HCT116 (cell line): ENCODE results near the gene DMD. TPM values are rescaled to one million over a fixed set of nuclear protein-coding genes. Genes with fewer than 3 reads are reported as not detected.

ENCODE experiments used
- ATAC-seq: fragments of 200-7000 bp; cut with Tn5 transposase; 2 replicates; pipeline ENCODE4 v1.9.1; 2020; ENCODE audit warnings: mild to moderate bottlenecking, moderate library complexity
- BruUV-seq: library from RNA; stranded (reverse); fragments of 400-500 nt; replicated peaks from 2 replicates; lab custom pipeline; 2021; lab: Mats Ljungman, UMichigan
- CTCF ChIA-PET: fragments of 300-600 bp; sonication (Branson Sonifier 250); formaldehyde crosslinking; loops from one replicate; lab custom pipeline; 2021; ENCODE audit warnings: antibody characterized with exemption; lab: Charles Lee
- POLR2A ChIA-PET: fragments of 300-600, 350-600 bp; sonication (Branson Sonifier 250); formaldehyde crosslinking; loops from one replicate; lab custom pipeline; 2021; ENCODE audit warnings: antibody characterized with exemption; lab: Charles Lee
- RAD21 ChIA-PET, 2 experiments: fragments of 300-600 bp; sonication (Branson Sonifier 250); formaldehyde crosslinking; loops; one replicate each; lab custom pipeline; 2023; ENCODE audit warnings: low total read pairs in 2 of 2; ENCODE audit not compliant: uncharacterized antibody in 2 of 2, unreplicated experiment in 2 of 2, low non-redundant PET in 1 of 2; lab: Charles Lee
- DNase-seq: peaks from one replicate; pipeline ENCODE4 v3.0.0-alpha.2; 2010; ENCODE audit warnings: low read depth, low spot score
- H2AFZ ChIP-seq: fragments of 200-600 bp; shearing (Covaris generic), sonication (generic); 2 replicates; pipeline ENCODE4 v1.6.1; 2017; ENCODE audit warnings: low read depth, mixed run types, mixed read lengths, antibody characterized with exemption, low read length; ENCODE audit not compliant: poor library complexity, severe bottlenecking
- H3K27ac ChIP-seq: 2 replicates; pipeline ENCODE4 v1.5.1; 2012; ENCODE audit warnings: low read depth, low read length
- H3K27me3 ChIP-seq: fragments of 200-600 bp; sonication (generic); 2 replicates; pipeline ENCODE4 v1.6.1; 2016; ENCODE audit warnings: mixed run types, low read length, mixed read lengths; ENCODE audit not compliant: insufficient read depth
- H3K36me3 ChIP-seq, 2 experiments: fragments of 200-500 bp in 1 of 2; fragments of 200-600 bp in 1 of 2; sonication (Bioruptor generic) in 1 of 2; sonication (generic) in 1 of 2; 2 replicates each; pipeline versions ENCODE4 v1.5.1 to v1.6.1; 2014 to 2016; ENCODE audit warnings: low read length in 2 of 2, inconsistent platforms in 1 of 2, mixed read lengths in 1 of 2, mixed run types in 1 of 2; ENCODE audit not compliant: insufficient read depth in 2 of 2, control insufficient read depth in 1 of 2
- H3K4me1 ChIP-seq, 2 experiments: fragments of 200-600 bp in 1 of 2; sonication (generic) in 1 of 2; 2 replicates each; pipeline versions ENCODE4 v1.5.1 to v1.6.1; 2012 to 2017; ENCODE audit warnings: low read length in 2 of 2, inconsistent platforms in 1 of 2, mild to moderate bottlenecking in 1 of 2, mixed read lengths in 1 of 2, mixed run types in 1 of 2, moderate library complexity in 1 of 2; ENCODE audit not compliant: insufficient read depth in 2 of 2, control insufficient read depth in 1 of 2
- H3K4me2 ChIP-seq: fragments of 200-600 bp; sonication (generic); 2 replicates; pipeline ENCODE4 v1.6.1; 2017; ENCODE audit warnings: mixed run types, low read length, mixed read lengths
- H3K4me3 ChIP-seq, 2 experiments: fragments of 200-600 bp in 1 of 2; sonication (generic) in 1 of 2; replicated peaks in 1 of 2; 2 replicates each; pipeline ENCODE4 v1.5.1; 2011 to 2016; ENCODE audit warnings: low read length in 2 of 2, control low read depth in 1 of 2, low read depth in 1 of 2, mild to moderate bottlenecking in 1 of 2, mixed read lengths in 1 of 2, mixed run types in 1 of 2
- H3K79me2 ChIP-seq: fragments of 200-600 bp; sonication (generic); 2 replicates; pipeline ENCODE4 v1.6.1; 2017; ENCODE audit warnings: mild to moderate bottlenecking, mixed run types, low read length, moderate library complexity, mixed read lengths; ENCODE audit not compliant: insufficient read depth
- H3K9ac ChIP-seq: fragments of 200-600 bp; sonication (generic); 2 replicates; pipeline ENCODE4 v1.6.1; 2016; ENCODE audit warnings: low read length, mixed read lengths
- H3K9me2 ChIP-seq: fragments of 200-600 bp; sonication (generic), shearing (Covaris generic); 2 replicates; pipeline ENCODE4 v1.6.1; 2017; ENCODE audit warnings: mixed run types, mild to moderate bottlenecking, moderate library complexity; ENCODE audit not compliant: insufficient read depth
- H3K9me3 ChIP-seq, 2 experiments: fragments of 200-500 bp in 1 of 2; fragments of 200-600 bp in 1 of 2; sonication (Bioruptor generic) in 1 of 2; sonication (generic) in 1 of 2; 2 replicates each; pipeline ENCODE4 v1.6.1; 2014 to 2017; ENCODE audit warnings: low read length in 2 of 2, mixed read lengths in 2 of 2, inconsistent platforms in 1 of 2, low read depth in 1 of 2, mild to moderate bottlenecking in 1 of 2, mixed run types in 1 of 2, moderate library complexity in 1 of 2; ENCODE audit not compliant: control insufficient read depth in 1 of 2, insufficient read depth in 1 of 2
- H4K20me1 ChIP-seq: fragments of 200-600 bp; sonication (generic), shearing (Covaris generic); 2 replicates; pipeline ENCODE4 v1.6.1; 2017; ENCODE audit warnings: mixed run types, mild to moderate bottlenecking, moderate library complexity; ENCODE audit not compliant: insufficient read depth
- ATF3 ChIP-seq: IDR thresholded peaks from 2 replicates; pipeline ENCODE4 v1.6.1; 2012
- CEBPB ChIP-seq: IDR thresholded peaks from 2 replicates; pipeline ENCODE4 v1.6.1; 2012; ENCODE audit warnings: low read depth
- ELF1 ChIP-seq: IDR thresholded peaks from 2 replicates; pipeline ENCODE4 v1.6.1; 2012; ENCODE audit warnings: low read depth, borderline replicate concordance
- JUND ChIP-seq: IDR thresholded peaks from 2 replicates; pipeline ENCODE4 v1.6.1; 2012
- POLR2A ChIP-seq: IDR thresholded peaks from 2 replicates; pipeline ENCODE4 v1.7.0; 2011; ENCODE audit warnings: borderline replicate concordance; ENCODE audit not compliant: insufficient read depth, insufficient read length; ENCODE audit errors: extremely low read depth
- SIN3A ChIP-seq: IDR thresholded peaks from 2 replicates; pipeline ENCODE4 v1.6.1; 2012; ENCODE audit warnings: low read depth
- SP1 ChIP-seq: IDR thresholded peaks from 2 replicates; pipeline ENCODE4 v1.6.1; 2012; ENCODE audit warnings: low read depth
- SRF ChIP-seq: IDR thresholded peaks from 2 replicates; pipeline ENCODE4 v1.6.1; 2012; ENCODE audit warnings: low read depth
- ZBTB33 ChIP-seq: IDR thresholded peaks from 2 replicates; pipeline ENCODE4 v1.6.1; 2011; ENCODE audit warnings: mild to moderate bottlenecking, low read length, moderate library complexity; ENCODE audit not compliant: insufficient replicate concordance; ENCODE audit errors: extremely low read depth
- ZNF274 ChIP-seq: fragments of 200-500 bp; sonication (Bioruptor generic); IDR thresholded peaks from 2 replicates; pipeline ENCODE4 v1.6.1; 2014; ENCODE audit warnings: mild to moderate bottlenecking, low read depth, low read length, inconsistent platforms
- intact Hi-C: fragments of 100-400 bp; cut with micrococcal nuclease; formaldehyde crosslinking; loops from 2 replicates; pipeline ENCODE4 v1.10.0; 2022
- total RNA-seq: library from RNA; stranded (reverse); gene quantifications from one replicate; pipeline ENCODE4 v1.2.1, GENCODE V29; 2021; ENCODE audit not compliant: unreplicated experiment
- TF ChIP-seq, protein P1 (sequence below): IDR thresholded peaks from 2 replicates; pipeline ENCODE4 v1.6.1; 2012; ENCODE audit warnings: low read depth

Gene DMD
- total RNA-seq, 1 experiment from 2014 or later, result 0.05 TPM

DNA sequence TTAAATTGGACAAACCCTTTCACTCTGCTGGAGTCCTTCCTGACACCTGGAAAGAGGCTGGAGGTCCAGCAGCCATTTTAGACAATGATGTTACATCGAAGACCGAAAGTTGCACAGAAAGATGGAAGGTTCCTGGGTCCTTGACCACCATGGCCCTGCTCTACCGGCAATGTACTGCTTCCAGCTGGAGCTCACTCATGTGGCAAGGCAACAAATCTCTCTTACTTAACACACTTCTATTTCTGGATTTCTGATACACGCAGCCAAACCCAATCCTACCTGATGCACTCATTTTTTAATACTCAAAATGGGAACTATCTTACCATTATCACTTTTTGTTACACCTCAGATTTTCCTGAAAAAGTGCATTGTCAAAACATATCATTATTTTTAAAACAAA is 33.1 kb downstream of the DMD start:
- RAD21 ChIA-PET, result no interaction called here
- no peak for ATAC-seq
- TF ChIP-seq ELF1, result no peak
- no peak for TF ChIP-seq ZBTB33
- TF ChIP-seq ATF3, result no peak
- TF ChIP-seq SIN3A, result no peak
- TF ChIP-seq, protein P1, sequence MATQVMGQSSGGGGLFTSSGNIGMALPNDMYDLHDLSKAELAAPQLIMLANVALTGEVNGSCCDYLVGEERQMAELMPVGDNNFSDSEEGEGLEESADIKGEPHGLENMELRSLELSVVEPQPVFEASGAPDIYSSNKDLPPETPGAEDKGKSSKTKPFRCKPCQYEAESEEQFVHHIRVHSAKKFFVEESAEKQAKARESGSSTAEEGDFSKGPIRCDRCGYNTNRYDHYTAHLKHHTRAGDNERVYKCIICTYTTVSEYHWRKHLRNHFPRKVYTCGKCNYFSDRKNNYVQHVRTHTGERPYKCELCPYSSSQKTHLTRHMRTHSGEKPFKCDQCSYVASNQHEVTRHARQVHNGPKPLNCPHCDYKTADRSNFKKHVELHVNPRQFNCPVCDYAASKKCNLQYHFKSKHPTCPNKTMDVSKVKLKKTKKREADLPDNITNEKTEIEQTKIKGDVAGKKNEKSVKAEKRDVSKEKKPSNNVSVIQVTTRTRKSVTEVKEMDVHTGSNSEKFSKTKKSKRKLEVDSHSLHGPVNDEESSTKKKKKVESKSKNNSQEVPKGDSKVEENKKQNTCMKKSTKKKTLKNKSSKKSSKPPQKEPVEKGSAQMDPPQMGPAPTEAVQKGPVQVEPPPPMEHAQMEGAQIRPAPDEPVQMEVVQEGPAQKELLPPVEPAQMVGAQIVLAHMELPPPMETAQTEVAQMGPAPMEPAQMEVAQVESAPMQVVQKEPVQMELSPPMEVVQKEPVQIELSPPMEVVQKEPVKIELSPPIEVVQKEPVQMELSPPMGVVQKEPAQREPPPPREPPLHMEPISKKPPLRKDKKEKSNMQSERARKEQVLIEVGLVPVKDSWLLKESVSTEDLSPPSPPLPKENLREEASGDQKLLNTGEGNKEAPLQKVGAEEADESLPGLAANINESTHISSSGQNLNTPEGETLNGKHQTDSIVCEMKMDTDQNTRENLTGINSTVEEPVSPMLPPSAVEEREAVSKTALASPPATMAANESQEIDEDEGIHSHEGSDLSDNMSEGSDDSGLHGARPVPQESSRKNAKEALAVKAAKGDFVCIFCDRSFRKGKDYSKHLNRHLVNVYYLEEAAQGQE, result no peak
- no peak for TF ChIP-seq JUND
- TF ChIP-seq SRF, result no peak
- no peak for TF ChIP-seq SP1
- TF ChIP-seq POLR2A, result no peak
- no peak for TF ChIP-seq CEBPB
- no peak for TF ChIP-seq ZNF274

More for the DNA sequence above, 33.1 kb downstream of the DMD start:
- H4K20me1 ChIP-seq, result no peaks in the 10 kb centered on the region
- intact Hi-C loops, result no loop called here
- ChIA-PET POLR2A (no interaction called here), CTCF (no interaction called here)
- H3K27me3 ChIP-seq, result no peaks in the 10 kb centered on the region
- no peak overlapping the region for H2AFZ ChIP-seq
- H3K9me2 ChIP-seq, result no peaks in the 10 kb centered on the region
- H3K27ac ChIP-seq, result no peak overlapping the region
- H3K36me3 ChIP-seq, result no peaks in the 10 kb centered on the region
- H3K4me3 ChIP-seq, result no peak overlapping the region
- BruUV-seq, result no TSS peak
- no peak for DNase-seq
- H3K79me2 ChIP-seq, result no peaks in the 10 kb centered on the region
- H3K4me1 ChIP-seq, result no peaks in the 10 kb centered on the region
- no peaks in the 10 kb centered on the region for H3K9me3 ChIP-seq
- H3K4me2 ChIP-seq, result no peak overlapping the region
- no peak overlapping the region for H3K9ac ChIP-seq
